ENCODE data around the gene NSD2.

Gene NSD2

GRCh38 chr4:1948892-1949436 is 77.8 kb downstream of the NSD2 start:
- no peak for DNase-seq

DNA sequence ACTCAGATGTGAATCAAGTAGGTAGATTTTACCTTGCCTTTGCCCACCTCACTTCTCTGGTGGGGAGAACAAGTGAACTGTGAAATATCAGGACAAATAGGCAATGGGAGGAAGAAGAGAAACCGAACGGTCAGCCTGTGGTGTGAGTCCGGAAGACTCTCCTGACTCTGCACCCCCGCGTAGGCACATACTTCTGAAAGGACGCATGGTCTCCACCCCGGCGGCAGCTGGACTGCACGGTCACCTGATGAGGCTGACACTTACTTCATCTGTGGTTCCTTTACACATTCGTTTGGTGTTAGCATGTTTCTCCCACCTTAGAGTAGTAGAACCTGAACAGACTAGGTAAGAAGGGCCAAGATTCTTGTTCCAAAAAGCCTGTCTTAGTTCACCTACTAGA is 79.2 kb downstream of the NSD2 start:
- no peak for DNase-seq

- DNase-seq: no peak
Observed at GRCh38 chr4:1952058-1952700, 81.0 kb downstream of the NSD2 start.

- DNase-seq: no peak
Observed at GRCh38 chr4:1952719-1953118, 81.5 kb downstream of the NSD2 start.

- DNase-seq: no peak
Observed at GRCh38 chr4:1953335-1953734, 82.1 kb downstream of the NSD2 start.

GRCh38 chr4:1956631-1957030 is 85.4 kb downstream of the NSD2 start:
- DNase-seq: no peak

- DNase-seq: no peak
Observed at GRCh38 chr4:1958276-1959103, 87.3 kb downstream of the NSD2 start.

DNA sequence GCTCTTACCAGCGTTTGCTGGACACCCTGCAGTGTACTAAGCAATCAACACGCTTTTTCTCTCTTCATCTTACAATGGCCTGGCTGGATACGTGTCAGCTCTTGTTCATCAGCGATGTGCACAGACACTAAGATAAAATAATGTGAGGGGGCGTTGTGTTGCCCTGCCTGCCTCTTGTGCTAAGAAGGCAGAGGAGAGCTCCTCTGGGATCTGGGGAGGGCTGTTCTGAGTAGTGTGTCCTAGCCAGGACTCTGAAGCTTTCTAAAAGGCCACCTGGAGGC is 87.9 kb downstream of the NSD2 start:
- no peak for DNase-seq

DNA sequence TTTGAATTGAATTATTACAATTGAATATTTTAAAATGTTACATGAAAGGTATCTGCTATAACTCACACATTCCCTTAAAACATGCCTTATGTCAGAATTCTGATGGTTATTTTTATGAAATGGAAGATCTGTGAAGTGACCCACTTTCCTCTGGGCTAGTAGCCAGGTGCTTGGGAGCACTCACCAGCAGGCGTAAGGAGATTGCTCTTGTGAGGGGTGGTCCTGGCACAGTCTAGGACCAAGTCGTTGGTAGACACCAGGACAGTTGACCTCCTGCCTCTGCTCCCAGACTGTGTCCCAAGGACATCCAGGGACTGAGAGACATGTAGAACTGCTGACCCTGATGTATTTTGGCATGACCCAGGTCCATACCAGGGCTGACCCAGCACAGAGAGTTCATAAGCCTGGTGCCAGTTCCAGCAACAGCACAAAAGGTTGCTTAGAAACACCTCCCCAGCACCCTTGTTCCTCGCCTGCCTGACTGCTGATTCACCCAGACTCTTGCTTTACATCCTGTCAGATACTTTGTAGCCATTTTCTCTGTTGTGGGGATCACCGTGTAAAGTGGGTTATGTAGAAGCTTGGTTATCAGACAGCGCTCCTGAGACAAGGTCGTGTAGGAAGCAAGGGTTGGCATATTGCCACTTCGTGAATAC is 89.1 kb downstream of the NSD2 start:
- DNase-seq: no peak

DNA sequence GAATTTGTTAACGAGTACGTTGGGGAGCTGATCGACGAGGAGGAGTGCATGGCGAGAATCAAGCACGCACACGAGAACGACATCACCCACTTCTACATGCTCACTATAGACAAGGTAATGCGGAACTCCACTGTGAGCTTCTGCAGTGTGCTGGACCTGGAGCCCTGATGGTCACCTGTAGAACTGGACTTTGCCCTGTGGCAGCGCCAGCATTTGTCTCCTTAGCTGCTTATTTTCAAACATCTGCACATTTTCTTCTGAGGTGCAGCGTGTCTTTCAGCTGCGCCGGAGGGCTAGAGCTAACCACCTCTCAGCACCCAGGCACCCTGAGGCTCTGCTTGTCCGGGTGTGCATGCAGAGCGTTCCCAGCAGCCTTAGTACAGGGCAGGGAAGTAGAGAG is 89.8 kb downstream of the NSD2 start:
- DNase-seq: no peak

GRCh38 chr4:1961563-1961962 is 90.4 kb downstream of the NSD2 start:
- DNase-seq: no peak

GRCh38 chr4:1962980-1963379 is 91.8 kb downstream of the NSD2 start:
- no peak for DNase-seq

DNA sequence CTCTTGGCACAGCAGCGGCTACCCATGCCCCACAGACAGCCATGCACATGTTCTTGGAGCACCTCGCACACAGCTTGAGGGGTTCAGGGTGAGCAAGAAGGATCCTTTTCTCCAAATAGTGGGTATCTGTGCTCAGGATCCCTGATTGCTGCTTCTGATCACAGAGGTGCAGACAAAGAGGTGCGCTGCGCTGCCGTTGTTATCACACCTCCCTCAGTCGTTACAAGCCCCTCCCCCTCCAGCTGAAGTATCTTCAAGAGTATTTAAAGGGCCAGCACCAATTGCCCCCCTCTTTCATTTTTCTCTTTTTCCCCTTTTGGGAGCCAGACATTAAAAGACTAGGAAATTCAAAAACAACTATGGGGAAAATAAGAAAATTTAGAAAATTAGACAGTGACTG is 93.2 kb downstream of the NSD2 start:
- DNase-seq: no peak

GRCh38 chr4:1964971-1965370 is 93.8 kb downstream of the NSD2 start:
- DNase-seq: no peak

GRCh38 chr4:1967512-1968149 is 96.4 kb downstream of the NSD2 start:
- no peak for DNase-seq

- no peak for DNase-seq
Observed at GRCh38 chr4:1968686-1969295, 97.6 kb downstream of the NSD2 start.

- no peak for DNase-seq
Observed at GRCh38 chr4:1969928-1970723, 98.9 kb downstream of the NSD2 start.

DNA sequence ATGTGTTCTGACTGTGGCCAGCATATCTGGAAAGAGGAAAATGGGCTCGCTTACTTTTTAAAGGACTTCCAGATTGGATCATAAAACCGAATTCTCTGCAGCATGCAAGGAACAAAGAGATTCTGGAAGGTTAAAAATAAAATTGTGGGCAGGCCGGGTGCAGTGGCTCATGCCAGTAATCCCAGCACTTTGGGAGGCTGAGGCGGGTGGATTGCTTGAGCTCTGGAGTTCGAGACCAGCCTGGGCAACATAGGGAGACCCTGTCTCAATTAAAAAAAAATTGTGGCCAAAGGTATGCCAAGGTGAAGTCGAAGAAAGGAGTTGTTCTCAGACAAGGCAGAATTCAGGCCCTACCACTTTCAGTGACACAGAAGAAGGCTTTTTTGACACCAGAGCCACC is 99.7 kb downstream of the NSD2 start:
- DNase-seq: no peak

DNA sequence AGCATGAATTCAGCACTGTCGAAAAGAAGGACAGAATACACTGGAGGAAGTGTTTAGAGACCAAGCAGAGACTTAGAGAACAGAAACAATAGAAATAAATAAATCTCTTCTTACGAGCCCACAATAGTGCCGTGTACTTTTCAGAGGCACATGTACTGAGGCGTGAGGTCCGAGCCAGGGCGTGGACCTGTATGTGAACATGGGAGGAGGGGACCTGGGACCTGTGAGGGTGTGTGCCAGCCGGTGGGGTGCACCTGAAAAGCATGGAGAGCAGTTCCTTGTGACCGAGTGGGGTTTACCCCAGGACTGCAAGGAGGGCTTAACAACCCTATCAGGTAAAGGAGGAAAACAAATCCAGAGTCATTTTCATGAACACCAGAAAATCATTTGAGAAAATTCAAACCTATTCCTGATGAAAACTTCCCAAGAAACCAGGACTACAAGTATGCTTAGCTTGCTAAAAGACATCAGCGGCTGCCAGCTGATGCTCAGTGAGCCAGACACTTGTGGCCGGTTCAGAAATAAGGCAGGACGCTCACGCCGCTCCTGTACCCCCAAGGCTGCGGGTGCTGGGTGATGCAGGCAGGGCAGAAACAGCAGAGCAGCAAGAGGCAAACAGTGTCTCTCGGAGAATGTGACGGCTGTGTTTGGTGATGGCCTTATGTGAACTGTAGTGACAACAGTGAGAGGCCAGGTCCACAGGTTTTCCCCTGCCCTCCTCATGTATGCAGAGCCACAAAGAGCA is 100.4 kb downstream of the NSD2 start:
- DNase-seq: no peak

GRCh38 chr4:1972414-1972813 is 101.2 kb downstream of the NSD2 start:
- no peak for DNase-seq

GRCh38 chr4:1973218-1973617 is 102.0 kb downstream of the NSD2 start:
- DNase-seq: no peak

DNA sequence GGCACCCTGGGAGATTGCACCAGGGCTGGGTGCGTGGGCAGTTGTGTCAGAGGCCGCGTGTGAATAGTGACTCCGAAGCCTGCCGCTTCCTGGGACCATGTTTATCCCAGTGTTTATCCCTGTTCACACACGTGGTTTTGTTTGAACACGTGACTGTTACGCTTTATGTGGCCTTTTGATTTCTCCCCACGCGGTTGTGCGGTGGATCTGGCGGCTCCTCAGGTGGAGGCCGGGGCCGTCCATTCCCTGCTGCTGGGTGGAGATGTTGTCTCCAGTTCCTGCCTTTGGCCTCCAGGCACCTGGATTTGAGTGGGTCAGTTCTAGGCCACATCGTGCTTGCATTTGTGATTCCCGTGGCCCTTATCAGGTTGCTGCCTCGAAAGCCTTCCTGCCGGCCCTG is 102.5 kb downstream of the NSD2 start:
- no peak for DNase-seq

All from stimulated activated CD4-positive, alpha-beta T cell treated with anti-CD3 and anti-CD28 coated beads, Interleukin-2, amount 100 ng/mL, for 48 hours (primary cell).